ENCODE results near the gene CEBPE. TPM values are rescaled to one million over a fixed set of nuclear protein-coding genes. Genes with fewer than 3 reads are reported as not detected.

Gene CEBPE
- total RNA-seq, 1 donor from 2014 or later, result 0.20 TPM

DNA sequence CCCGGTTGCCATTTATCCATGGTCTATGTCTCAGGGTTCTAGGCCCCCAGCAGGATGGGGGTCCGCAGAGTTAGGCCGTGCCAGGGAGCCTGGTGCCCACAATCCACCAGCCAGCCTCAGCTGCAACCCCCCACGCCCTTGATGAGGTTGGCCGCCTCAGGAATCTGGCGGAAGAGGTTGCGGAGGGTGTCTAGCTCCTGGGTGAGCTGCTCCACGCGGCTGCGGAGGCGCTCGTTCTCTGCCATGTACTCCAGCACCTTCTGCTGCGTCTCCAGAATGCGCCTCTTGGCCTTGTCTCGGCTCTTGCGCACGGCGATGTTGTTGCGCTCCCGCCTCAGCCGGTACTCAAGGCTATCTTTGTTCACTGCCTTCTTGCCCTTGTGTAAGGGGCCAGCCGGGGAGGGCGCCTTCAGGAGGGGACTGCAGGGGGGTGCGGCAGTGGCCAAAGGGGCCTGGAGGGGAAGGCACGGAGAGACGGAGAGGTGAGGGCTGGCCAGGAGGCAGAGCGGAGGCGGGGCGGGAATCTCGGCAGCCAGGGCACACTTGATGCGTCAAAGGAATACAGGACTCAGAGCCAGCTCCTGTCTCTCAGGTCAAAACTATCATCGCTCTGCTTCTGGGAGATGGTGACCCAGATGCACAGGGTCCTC is 1.6 kb downstream of the CEBPE start:
- DNase-seq (no peak), ATAC-seq (ENCODE audit: low read depth) (no peak)
- ChIA-PET POLR2A (no interaction called here), CTCF (no interaction called here)
- intact Hi-C loops (cut with micrococcal nuclease), result no loop called here
- H3K36me3 Mint-ChIP-seq (ENCODE audit: low read depth), result no peaks in the 10 kb centered on the region
- H3K9me3 Mint-ChIP-seq, result no peaks in the 10 kb centered on the region
- TF ChIP-seq CTCF (IDR thresholded peaks at IDR 0.05), result no peak
- no peak overlapping the region for H3K27ac Mint-ChIP-seq
- H3K27me3 Mint-ChIP-seq, result peaks cover 8% of the 10 kb centered on the region
- no peak overlapping the region for H3K4me3 Mint-ChIP-seq
- H3K4me1 Mint-ChIP-seq, result peaks cover 36% of the 10 kb centered on the region

DNA sequence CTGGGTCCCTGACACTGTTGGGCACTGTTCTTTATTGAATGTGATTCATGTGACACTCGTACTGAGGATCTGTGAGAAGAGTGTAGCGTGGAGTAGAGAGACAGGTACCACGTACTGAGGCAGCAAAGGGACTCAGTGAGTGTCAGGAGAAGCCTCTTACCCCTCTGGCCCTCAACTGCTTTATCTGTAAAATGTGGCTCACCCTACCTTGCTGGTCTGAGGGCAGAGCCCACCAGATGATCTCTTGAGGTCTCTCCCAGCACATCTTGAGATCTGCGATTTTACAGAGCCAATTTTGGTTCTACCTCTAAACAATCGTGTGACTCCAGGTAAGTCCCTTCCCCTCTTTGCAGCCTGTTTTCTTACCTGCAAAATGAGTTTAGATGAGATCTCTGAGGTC is 3.1 kb downstream of the CEBPE start:
- ATAC-seq (ENCODE audit: low read depth), result no peak
- ChIA-PET POLR2A (no interaction called here), CTCF (no interaction called here)
- no peak overlapping the region for H3K4me3 Mint-ChIP-seq
- DNase-seq, result no peak
- intact Hi-C loops (cut with micrococcal nuclease), result no loop called here
- no peak for TF ChIP-seq CTCF (IDR thresholded peaks at IDR 0.05)
- peaks cover 8% of the 10 kb centered on the region for H3K27me3 Mint-ChIP-seq
- peaks cover 21% of the 10 kb centered on the region for H3K4me1 Mint-ChIP-seq
- no peaks in the 10 kb centered on the region for H3K36me3 Mint-ChIP-seq (ENCODE audit: low read depth)
- no peak overlapping the region for H3K27ac Mint-ChIP-seq
- H3K9me3 Mint-ChIP-seq, result no peaks in the 10 kb centered on the region

DNA sequence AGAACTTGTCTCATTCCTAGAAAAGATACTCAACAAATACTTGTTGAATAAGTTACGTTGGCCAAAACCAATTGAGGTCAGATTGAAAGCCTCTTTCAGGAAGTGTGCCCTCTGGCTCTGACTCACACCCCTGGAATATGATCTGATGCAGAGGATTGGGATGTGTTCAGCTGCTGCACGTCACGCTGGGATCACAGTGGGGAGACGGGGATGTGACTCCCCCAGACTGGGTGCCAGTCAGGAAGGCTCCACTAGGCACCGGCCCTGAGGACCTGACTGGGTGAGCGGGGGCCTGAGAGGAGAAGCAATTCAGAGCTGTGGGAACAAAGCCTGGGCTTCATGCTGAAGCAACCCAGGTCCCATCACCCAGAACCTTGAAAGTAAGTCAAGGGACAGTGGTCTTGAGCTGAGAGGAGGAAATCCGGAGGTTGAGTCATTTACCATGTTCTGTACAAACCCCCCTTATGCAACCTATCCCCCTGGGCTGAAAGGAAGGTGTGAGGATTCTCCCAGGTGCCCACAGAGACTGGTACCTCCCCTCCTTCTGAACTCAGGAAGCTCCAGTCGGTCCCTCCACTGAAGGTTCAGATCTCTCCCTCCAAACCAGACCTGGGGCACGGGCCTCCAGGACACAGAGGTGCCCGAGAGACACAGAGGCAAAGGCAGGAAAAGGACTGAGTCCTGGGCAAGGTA is 3.9 kb downstream of the CEBPE start:
- CTCF ChIA-PET, result no interaction called here
- peaks cover 8% of the 10 kb centered on the region for H3K27me3 Mint-ChIP-seq

DNA sequence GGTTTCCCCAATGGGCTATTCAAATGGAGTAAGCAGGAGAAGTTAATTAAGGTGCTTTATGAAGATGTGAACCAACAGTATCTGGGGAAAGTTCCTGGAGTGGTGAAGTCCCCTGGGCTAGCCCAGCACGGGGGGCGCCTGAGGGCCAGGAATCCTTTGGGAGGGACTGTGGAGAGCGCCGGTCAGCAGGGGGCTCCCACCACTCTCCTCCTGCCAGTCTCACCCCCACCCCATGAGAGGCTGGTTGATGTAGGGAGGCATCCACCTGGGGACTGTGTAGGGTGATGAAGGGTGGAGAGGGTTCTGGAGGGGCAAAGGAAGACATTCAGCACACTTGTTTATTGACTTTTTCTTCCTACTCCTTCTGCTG is 4.4 kb downstream of the CEBPE start:
- intact Hi-C loops (cut with micrococcal nuclease), result no loop called here

More for the DNA sequence above, 3.9 kb downstream of the CEBPE start:
- no peak overlapping the region for H3K27ac Mint-ChIP-seq
- DNase-seq, result no peak
- H3K4me3 Mint-ChIP-seq, result no peak overlapping the region
- peaks cover 14% of the 10 kb centered on the region for H3K4me1 Mint-ChIP-seq
- POLR2A ChIA-PET, result no interaction called here
- H3K9me3 Mint-ChIP-seq, result no peaks in the 10 kb centered on the region
- ATAC-seq (ENCODE audit: low read depth), result no peak
- TF ChIP-seq CTCF (IDR thresholded peaks at IDR 0.05), result no peak
- H3K36me3 Mint-ChIP-seq (ENCODE audit: low read depth), result no peaks in the 10 kb centered on the region
- intact Hi-C loops (cut with micrococcal nuclease), result no loop called here

More for the DNA sequence above, 4.4 kb downstream of the CEBPE start:
- Mint-ChIP-seq H3K36me3 (ENCODE audit: low read depth) (no peaks in the 10 kb centered on the region), H3K27ac (no peak overlapping the region), H3K4me3 (no peak overlapping the region), H3K27me3 (peaks cover 8% of the 10 kb centered on the region), H3K4me1 (peaks cover 9% of the 10 kb centered on the region), H3K9me3 (no peaks in the 10 kb centered on the region)
- ATAC-seq (ENCODE audit: low read depth) (no peak), DNase-seq (no peak)
- no peak for TF ChIP-seq CTCF (IDR thresholded peaks at IDR 0.05)
- ChIA-PET POLR2A (no interaction called here), CTCF (no interaction called here)

Data from activated B cell treated with CpG ODN at 0.5 μM for 24 hours (primary cell).